ENCODE measurements around the gene LIPG. TPM values are rescaled to one million over a fixed set of nuclear protein-coding genes. Genes with fewer than 3 reads are reported as not detected.

The LIPG gene
- total and polyA plus RNA-seq, 2 experiments from 2014 or later, result 43.4 to 85.2 TPM

DNA sequence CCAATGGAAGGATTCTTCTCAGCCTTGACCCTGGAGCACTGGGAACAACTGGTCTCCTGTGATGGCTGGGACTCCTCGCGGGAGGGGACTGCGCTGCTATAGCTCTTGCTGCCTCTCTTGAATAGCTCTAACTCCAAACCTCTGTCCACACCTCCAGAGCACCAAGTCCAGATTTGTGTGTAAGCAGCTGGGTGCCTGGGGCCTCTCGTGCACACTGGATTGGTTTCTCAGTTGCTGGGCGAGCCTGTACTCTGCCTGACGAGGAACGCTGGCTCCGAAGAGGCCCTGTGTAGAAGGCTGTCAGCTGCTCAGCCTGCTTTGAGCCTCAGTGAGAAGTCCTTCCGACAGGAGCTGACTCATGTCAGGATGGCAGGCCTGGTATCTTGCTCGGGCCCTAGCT lies 28.8 kb downstream of the LIPG start:
- Histone ChIP-seq H3K4me3 (no peak overlapping the region), H3K9me2 (replicated peaks; ENCODE audit: insufficient read depth) (no peaks in the 10 kb centered on the region), H4K20me1 (ENCODE audit: insufficient read depth, poor library complexity, severe bottlenecking) (no peaks in the 10 kb centered on the region), H2AFZ (no peak overlapping the region), H3K4me1 (ENCODE audit: insufficient read depth) (peaks cover 11% of the 10 kb centered on the region), H3K27me3 (no peaks in the 10 kb centered on the region), H3K4me2 (no peak overlapping the region), H3K79me2 (no peaks in the 10 kb centered on the region), H3K36me3 (replicated peaks; ENCODE audit: insufficient read depth, low read depth) (no peaks in the 10 kb centered on the region), H3K27ac (peak overlapping the region; percentile 63), H3K9me3 (ENCODE audit: low read depth) (no peaks in the 10 kb centered on the region)
- no peak for TF ChIP-seq EZH2 (IDR thresholded peaks at IDR 0.05; ENCODE audit: borderline replicate concordance)
- TF ChIP-seq, protein P1, sequence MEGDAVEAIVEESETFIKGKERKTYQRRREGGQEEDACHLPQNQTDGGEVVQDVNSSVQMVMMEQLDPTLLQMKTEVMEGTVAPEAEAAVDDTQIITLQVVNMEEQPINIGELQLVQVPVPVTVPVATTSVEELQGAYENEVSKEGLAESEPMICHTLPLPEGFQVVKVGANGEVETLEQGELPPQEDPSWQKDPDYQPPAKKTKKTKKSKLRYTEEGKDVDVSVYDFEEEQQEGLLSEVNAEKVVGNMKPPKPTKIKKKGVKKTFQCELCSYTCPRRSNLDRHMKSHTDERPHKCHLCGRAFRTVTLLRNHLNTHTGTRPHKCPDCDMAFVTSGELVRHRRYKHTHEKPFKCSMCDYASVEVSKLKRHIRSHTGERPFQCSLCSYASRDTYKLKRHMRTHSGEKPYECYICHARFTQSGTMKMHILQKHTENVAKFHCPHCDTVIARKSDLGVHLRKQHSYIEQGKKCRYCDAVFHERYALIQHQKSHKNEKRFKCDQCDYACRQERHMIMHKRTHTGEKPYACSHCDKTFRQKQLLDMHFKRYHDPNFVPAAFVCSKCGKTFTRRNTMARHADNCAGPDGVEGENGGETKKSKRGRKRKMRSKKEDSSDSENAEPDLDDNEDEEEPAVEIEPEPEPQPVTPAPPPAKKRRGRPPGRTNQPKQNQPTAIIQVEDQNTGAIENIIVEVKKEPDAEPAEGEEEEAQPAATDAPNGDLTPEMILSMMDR (IDR thresholded peaks at IDR 0.05; ENCODE audit: poor library complexity), result no peak
- TF ChIP-seq EZH2phosphoT487 (IDR thresholded peaks at IDR 0.05; ENCODE audit: low read depth, severe bottlenecking, unreplicated experiment), result no peak
- DNase-seq (ENCODE audit: low spot score), result peak; percentile 58
- 78% methylated on average over 10 of the region's 10 CpGs for WGBS (ENCODE audit: low lambda C conversion rate, missing lambda C conversion rate)

DNA sequence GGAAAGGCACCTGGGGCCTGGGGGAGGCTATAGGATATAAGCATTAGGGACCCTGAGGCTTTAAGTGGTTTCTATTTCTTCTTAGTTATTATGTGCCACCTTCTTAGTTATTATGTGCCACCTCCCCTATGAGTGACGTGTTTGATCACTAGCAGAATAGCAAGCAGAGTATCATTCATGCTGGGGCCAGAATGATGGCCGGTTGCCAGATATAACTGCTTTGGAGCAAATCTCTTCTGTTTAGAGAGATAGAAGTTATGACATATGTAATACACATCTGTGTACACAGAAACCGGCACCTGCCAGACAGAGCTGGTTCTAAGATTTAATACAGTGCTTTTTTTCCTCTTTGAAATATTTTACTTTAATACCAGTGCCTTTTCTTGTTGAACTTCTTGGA lies 29.4 kb downstream of the LIPG start:
- TF ChIP-seq, protein P1 (IDR thresholded peaks at IDR 0.05; ENCODE audit: poor library complexity), result no peak
- TF ChIP-seq EZH2phosphoT487 (IDR thresholded peaks at IDR 0.05; ENCODE audit: low read depth, severe bottlenecking, unreplicated experiment) (no peak), EZH2 (IDR thresholded peaks at IDR 0.05; ENCODE audit: borderline replicate concordance) (no peak)
- no peaks in the 10 kb centered on the region for H4K20me1 ChIP-seq (ENCODE audit: insufficient read depth, poor library complexity, severe bottlenecking)
- peak overlapping the region; percentile 63 for H3K27ac ChIP-seq
- H3K9me2 ChIP-seq (replicated peaks; ENCODE audit: insufficient read depth), result no peaks in the 10 kb centered on the region
- WGBS (ENCODE audit: low lambda C conversion rate, missing lambda C conversion rate), result 73% methylated on average over 3 of the region's 3 CpGs
- H3K4me1 ChIP-seq (ENCODE audit: insufficient read depth), result peaks cover 11% of the 10 kb centered on the region
- no peak overlapping the region for H3K4me3 ChIP-seq
- H2AFZ ChIP-seq, result no peak overlapping the region
- H3K4me2 ChIP-seq, result no peak overlapping the region
- no peaks in the 10 kb centered on the region for H3K36me3 ChIP-seq (replicated peaks; ENCODE audit: insufficient read depth, low read depth)
- DNase-seq (ENCODE audit: low spot score), result no peak
- H3K9me3 ChIP-seq (ENCODE audit: low read depth), result no peaks in the 10 kb centered on the region
- no peaks in the 10 kb centered on the region for H3K27me3 ChIP-seq
- no peaks in the 10 kb centered on the region for H3K79me2 ChIP-seq

DNA sequence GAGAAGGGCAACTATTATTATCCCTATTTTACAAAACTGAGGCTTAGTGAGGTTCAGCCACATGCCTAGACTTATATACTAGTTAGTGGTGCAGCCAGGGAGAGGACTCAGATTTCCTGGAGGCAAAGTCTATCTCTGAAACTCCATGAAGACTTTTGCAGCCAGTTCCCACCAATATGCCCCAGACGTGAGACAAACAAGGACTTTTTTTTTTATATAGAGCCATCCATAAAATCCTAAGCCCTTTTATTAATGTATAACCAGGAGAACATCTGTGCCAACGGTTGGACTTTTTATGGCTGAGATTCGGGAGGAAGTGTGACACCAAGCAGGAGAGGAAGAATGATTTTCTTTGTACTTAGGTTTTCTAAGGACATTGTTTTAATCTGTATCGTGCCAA lies 29.9 kb downstream of the LIPG start:
- WGBS (ENCODE audit: low lambda C conversion rate, missing lambda C conversion rate), result 61% methylated on average over 4 of the region's 4 CpGs
- Histone ChIP-seq H3K4me3 (no peak overlapping the region), H3K4me2 (no peak overlapping the region), H3K4me1 (ENCODE audit: insufficient read depth) (peaks cover 11% of the 10 kb centered on the region), H3K9me2 (replicated peaks; ENCODE audit: insufficient read depth) (no peaks in the 10 kb centered on the region), H3K9me3 (ENCODE audit: low read depth) (no peaks in the 10 kb centered on the region), H3K27me3 (no peaks in the 10 kb centered on the region), H3K79me2 (no peaks in the 10 kb centered on the region), H3K27ac (peak overlapping the region; percentile 63), H4K20me1 (ENCODE audit: insufficient read depth, poor library complexity, severe bottlenecking) (no peaks in the 10 kb centered on the region), H2AFZ (no peak overlapping the region), H3K36me3 (replicated peaks; ENCODE audit: insufficient read depth, low read depth) (no peaks in the 10 kb centered on the region)
- TF ChIP-seq EZH2phosphoT487 (IDR thresholded peaks at IDR 0.05; ENCODE audit: low read depth, severe bottlenecking, unreplicated experiment) (no peak), EZH2 (IDR thresholded peaks at IDR 0.05; ENCODE audit: borderline replicate concordance) (no peak)
- TF ChIP-seq, protein P1 (IDR thresholded peaks at IDR 0.05; ENCODE audit: poor library complexity), result no peak
- peak; percentile 41 for DNase-seq (ENCODE audit: low spot score)

DNA sequence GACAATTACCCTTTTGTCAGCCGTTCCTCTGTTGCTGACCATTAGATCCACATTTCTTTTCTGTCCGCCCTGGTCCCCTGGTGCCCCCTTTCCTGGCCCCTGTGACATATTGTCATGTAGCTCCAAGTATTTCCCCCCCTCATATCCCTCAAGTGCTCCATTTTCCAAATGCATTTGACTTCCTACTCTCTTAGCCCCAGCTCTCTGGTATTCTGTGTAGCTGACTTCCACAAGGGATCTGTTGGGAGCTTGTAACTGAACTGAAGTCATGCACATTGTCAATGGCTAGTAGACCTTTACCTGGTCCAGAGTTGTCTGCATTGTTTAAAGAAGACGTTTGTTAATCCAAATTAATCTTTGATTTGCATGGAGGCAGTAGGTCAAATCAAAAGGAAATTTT lies 34.8 kb downstream of the LIPG start:
- Histone ChIP-seq H3K4me3 (no peak overlapping the region), H3K27me3 (no peaks in the 10 kb centered on the region), H3K27ac (peak overlapping the region; percentile 12), H3K79me2 (no peaks in the 10 kb centered on the region), H3K4me2 (no peak overlapping the region), H3K9me3 (ENCODE audit: low read depth) (no peaks in the 10 kb centered on the region), H3K36me3 (replicated peaks; ENCODE audit: insufficient read depth, low read depth) (no peaks in the 10 kb centered on the region), H4K20me1 (ENCODE audit: insufficient read depth, poor library complexity, severe bottlenecking) (no peaks in the 10 kb centered on the region), H3K4me1 (ENCODE audit: insufficient read depth) (no peaks in the 10 kb centered on the region), H3K9me2 (replicated peaks; ENCODE audit: insufficient read depth) (no peaks in the 10 kb centered on the region), H2AFZ (no peak overlapping the region)
- TF ChIP-seq EZH2 (IDR thresholded peaks at IDR 0.05; ENCODE audit: borderline replicate concordance), result no peak
- TF ChIP-seq EZH2phosphoT487 (IDR thresholded peaks at IDR 0.05; ENCODE audit: low read depth, severe bottlenecking, unreplicated experiment), result no peak
- TF ChIP-seq, protein P1 (IDR thresholded peaks at IDR 0.05; ENCODE audit: poor library complexity), result no peak
- 70% methylated on average over 3 of the region's 3 CpGs for WGBS (ENCODE audit: low lambda C conversion rate, missing lambda C conversion rate)
- no peak for DNase-seq (ENCODE audit: low spot score)
